Measurements from ENCODE around the gene PRIMA1.
A peak's percentile ranks its signal among the peaks of the same experiment; 100 is the strongest.

PRIMA1 gene

DNA sequence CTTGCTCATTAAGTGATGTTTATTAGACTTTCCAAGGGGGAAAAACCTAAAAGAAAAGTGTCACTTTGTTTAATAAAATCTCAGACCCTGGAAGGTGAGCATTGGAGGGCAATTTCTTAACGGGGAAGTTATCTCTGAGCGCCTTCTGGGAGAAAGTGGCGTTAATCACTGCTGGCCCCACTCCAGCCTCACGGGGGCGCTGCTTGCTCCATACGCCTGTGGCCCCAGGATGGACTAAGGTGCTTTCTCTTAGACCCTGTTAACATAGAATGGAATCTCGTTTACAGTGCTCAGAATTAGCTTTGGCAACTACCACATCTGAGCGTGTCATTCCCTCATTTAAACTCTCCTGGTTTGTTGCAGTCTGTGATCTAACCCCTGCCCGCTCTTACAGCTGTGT lies 16.4 kb upstream of the PRIMA1 start:
- no peak for TF ChIP-seq CTCF (conservative IDR thresholded peaks at IDR 0.05; ENCODE audit: low read length)
- DNase-seq (ENCODE audit: low read depth), result no peak

DNA sequence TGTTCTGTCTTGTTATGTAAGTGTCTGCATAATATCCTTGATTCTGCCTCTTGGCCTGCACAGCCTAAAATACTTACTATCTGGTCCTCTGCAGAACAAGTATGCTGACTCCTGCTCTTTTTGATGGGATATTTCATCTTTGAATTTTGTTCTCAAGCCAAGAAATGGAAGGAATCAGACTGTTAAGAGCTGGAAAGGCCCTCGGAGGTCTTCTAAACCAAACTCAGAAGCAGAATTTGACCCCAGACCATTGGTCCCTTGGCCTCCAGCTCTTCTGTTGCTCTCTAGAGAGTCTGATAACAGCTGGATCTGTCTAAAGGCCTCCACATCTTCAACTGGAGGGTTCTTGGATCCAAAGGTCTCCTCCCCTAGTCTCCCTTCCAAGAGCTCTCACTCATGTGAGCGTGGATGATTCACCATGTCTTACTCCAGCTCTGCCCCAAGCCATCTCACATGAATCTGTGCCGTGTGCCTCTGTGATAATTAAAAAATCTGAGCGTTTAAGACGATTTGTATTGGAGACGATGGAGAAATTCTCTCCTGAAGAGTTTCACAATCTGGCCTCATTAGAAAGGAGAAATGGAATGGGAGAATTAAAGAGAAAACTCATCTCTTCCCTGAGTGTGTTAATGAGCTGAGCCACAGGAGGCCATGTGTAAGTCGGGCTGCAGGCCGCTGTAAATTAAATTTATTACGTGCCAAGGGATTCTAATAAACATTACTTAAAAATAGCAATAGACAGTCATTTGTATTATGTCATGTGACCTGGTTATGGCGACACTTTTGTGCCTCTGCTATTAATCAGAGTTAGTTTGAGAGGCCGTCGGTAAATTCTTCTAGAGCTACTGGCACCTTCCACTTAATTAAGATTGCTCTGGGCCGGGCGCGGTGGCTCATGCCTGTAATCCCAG lies 15.4 kb upstream of the PRIMA1 start:
- TF ChIP-seq CTCF (conservative IDR thresholded peaks at IDR 0.05; ENCODE audit: low read length), result no peak
- H3K4me3 ChIP-seq (ENCODE audit: low read length), result no peak overlapping the region
- peak; percentile 9 for DNase-seq (ENCODE audit: low read depth)

More for the DNA sequence above, 16.4 kb upstream of the PRIMA1 start:
- H3K4me3 ChIP-seq (ENCODE audit: low read length), result no peak overlapping the region

- peak; percentile 5 for DNase-seq (ENCODE audit: low read depth)
- H3K4me3 ChIP-seq (ENCODE audit: low read length), result no peak overlapping the region
- no peak for TF ChIP-seq CTCF (conservative IDR thresholded peaks at IDR 0.05; ENCODE audit: low read length)
Measured at GRCh38 chr14:93799989-93800921, 12.0 kb upstream of the PRIMA1 start.

GRCh38 chr14:93799617-93799988 lies 11.3 kb upstream of the PRIMA1 start:
- H3K4me3 ChIP-seq (ENCODE audit: low read length), result no peak overlapping the region
- no peak for TF ChIP-seq CTCF (conservative IDR thresholded peaks at IDR 0.05; ENCODE audit: low read length)
- DNase-seq (ENCODE audit: low read depth), result no peak

- H3K4me3 ChIP-seq (ENCODE audit: low read length), result no peak overlapping the region
- DNase-seq (ENCODE audit: low read depth), result no peak
- TF ChIP-seq CTCF (conservative IDR thresholded peaks at IDR 0.05; ENCODE audit: low read length), result no peak
Measured at GRCh38 chr14:93797536-93797935, 9.3 kb upstream of the PRIMA1 start.

- no peak for TF ChIP-seq CTCF (conservative IDR thresholded peaks at IDR 0.05; ENCODE audit: low read length)
- no peak for DNase-seq (ENCODE audit: low read depth)
- no peak overlapping the region for H3K4me3 ChIP-seq (ENCODE audit: low read length)
Measured at GRCh38 chr14:93797071-93797470, 8.8 kb upstream of the PRIMA1 start.
